HL-60 (cell line): ENCODE measurements around the gene SUMO4.

ENCODE experiments used
- DNase-seq, 2 experiments: peaks; one replicate each; pipeline ENCODE4 v3.0.0-alpha.2; 2010 to 2020; ENCODE audit warnings: low read depth in 1 of 2, low spot score in 1 of 2
- H3K27ac ChIP-seq: fragments of 250-450 bp; sonication (Bioruptor Pico); replicated peaks from 2 replicates; pipeline ENCODE4 v1.5.1; 2020; ENCODE audit warnings: mild to moderate bottlenecking, moderate library complexity
- H3K27me3 ChIP-seq: fragments of 250-450 bp; sonication (Bioruptor Pico); 2 replicates; pipeline ENCODE4 v1.5.1; 2021; ENCODE audit warnings: mild to moderate bottlenecking, moderate library complexity; ENCODE audit not compliant: insufficient read depth, poor library complexity, severe bottlenecking
- H3K4me3 ChIP-seq: replicated peaks from 2 replicates; pipeline ENCODE4 v1.5.1; 2011; ENCODE audit warnings: mild to moderate bottlenecking, control low read depth, low read length; ENCODE audit not compliant: insufficient read depth
- GABPA ChIP-seq: IDR thresholded peaks from 2 replicates; pipeline ENCODE4 v1.6.1; 2012; ENCODE audit warnings: low read depth
- POLR2AphosphoS5 ChIP-seq: IDR thresholded peaks from 2 replicates; pipeline ENCODE4 v1.6.1; 2012; ENCODE audit warnings: low read depth
- SPI1 ChIP-seq: IDR thresholded peaks from 2 replicates; pipeline ENCODE4 v1.6.1; 2012; ENCODE audit warnings: low read depth, mild to moderate bottlenecking, borderline replicate concordance
- TF ChIP-seq, protein P1 (sequence below): IDR thresholded peaks from 2 replicates; pipeline ENCODE4 v1.6.1; 2012; ENCODE audit warnings: low read depth; ENCODE audit not compliant: insufficient replicate concordance
- TF ChIP-seq, protein P2 (sequence below): IDR thresholded peaks from one replicate; pipeline ENCODE4 v1.5.1; 2011; ENCODE audit warnings: low read length, control low read depth, inconsistent platforms; ENCODE audit not compliant: insufficient read depth

SUMO4 gene

DNA sequence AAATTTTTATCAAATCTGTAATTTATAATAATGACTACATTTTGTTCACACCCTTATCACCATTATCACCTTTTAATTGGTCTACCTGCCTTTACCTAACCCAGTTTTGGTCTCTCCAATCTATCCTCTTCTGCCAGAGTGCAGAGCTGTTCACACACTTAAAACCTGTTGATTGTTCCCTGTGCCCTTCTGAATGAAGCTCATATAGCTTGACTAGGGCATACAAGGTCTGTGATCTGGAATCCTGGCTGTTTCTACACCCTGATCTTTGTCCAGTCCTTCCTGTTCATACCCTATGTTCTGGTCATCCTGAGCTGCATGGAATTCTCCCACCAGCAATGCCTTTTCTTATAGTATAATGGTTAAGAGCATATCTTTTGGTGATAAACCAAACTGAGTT, 28.9 kb upstream of the SUMO4 start:
- TF ChIP-seq GABPA, result no peak
- TF ChIP-seq, protein P1, sequence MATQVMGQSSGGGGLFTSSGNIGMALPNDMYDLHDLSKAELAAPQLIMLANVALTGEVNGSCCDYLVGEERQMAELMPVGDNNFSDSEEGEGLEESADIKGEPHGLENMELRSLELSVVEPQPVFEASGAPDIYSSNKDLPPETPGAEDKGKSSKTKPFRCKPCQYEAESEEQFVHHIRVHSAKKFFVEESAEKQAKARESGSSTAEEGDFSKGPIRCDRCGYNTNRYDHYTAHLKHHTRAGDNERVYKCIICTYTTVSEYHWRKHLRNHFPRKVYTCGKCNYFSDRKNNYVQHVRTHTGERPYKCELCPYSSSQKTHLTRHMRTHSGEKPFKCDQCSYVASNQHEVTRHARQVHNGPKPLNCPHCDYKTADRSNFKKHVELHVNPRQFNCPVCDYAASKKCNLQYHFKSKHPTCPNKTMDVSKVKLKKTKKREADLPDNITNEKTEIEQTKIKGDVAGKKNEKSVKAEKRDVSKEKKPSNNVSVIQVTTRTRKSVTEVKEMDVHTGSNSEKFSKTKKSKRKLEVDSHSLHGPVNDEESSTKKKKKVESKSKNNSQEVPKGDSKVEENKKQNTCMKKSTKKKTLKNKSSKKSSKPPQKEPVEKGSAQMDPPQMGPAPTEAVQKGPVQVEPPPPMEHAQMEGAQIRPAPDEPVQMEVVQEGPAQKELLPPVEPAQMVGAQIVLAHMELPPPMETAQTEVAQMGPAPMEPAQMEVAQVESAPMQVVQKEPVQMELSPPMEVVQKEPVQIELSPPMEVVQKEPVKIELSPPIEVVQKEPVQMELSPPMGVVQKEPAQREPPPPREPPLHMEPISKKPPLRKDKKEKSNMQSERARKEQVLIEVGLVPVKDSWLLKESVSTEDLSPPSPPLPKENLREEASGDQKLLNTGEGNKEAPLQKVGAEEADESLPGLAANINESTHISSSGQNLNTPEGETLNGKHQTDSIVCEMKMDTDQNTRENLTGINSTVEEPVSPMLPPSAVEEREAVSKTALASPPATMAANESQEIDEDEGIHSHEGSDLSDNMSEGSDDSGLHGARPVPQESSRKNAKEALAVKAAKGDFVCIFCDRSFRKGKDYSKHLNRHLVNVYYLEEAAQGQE, result no peak
- no peak for TF ChIP-seq POLR2AphosphoS5
- TF ChIP-seq, protein P2, sequence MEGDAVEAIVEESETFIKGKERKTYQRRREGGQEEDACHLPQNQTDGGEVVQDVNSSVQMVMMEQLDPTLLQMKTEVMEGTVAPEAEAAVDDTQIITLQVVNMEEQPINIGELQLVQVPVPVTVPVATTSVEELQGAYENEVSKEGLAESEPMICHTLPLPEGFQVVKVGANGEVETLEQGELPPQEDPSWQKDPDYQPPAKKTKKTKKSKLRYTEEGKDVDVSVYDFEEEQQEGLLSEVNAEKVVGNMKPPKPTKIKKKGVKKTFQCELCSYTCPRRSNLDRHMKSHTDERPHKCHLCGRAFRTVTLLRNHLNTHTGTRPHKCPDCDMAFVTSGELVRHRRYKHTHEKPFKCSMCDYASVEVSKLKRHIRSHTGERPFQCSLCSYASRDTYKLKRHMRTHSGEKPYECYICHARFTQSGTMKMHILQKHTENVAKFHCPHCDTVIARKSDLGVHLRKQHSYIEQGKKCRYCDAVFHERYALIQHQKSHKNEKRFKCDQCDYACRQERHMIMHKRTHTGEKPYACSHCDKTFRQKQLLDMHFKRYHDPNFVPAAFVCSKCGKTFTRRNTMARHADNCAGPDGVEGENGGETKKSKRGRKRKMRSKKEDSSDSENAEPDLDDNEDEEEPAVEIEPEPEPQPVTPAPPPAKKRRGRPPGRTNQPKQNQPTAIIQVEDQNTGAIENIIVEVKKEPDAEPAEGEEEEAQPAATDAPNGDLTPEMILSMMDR, result no peak
- TF ChIP-seq SPI1, result no peak
- H3K27ac ChIP-seq, result no peak overlapping the region

DNA sequence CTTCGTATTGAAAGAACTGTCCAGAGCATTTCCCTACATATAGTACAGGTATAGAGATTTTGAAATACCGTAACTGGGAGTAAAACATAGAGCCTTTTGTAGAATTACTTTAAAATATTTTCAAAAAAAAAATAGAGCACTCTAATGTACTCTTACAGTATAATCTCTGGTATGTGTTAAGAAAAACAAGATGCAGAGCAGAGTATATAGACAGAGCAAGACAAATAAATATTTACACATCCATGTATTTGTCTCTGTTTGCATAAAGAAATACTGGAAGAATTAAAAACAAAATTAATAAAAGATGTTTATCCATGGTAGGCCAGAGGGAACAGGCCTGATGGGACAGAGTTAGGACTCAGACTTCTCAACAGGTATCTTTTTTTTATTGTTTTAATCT, 28.0 kb upstream of the SUMO4 start:
- Histone ChIP-seq H3K27ac (no peak overlapping the region), H3K27me3 (no peaks in the 10 kb centered on the region), H3K4me3 (no peak overlapping the region)
- TF ChIP-seq GABPA (no peak), POLR2AphosphoS5 (no peak), SPI1 (no peak)
- TF ChIP-seq, protein P2, result no peak
- TF ChIP-seq, protein P1, result no peak
- no peak for DNase-seq

More for the DNA sequence above, 28.9 kb upstream of the SUMO4 start:
- no peaks in the 10 kb centered on the region for H3K27me3 ChIP-seq
- DNase-seq, result no peak
- H3K4me3 ChIP-seq, result no peak overlapping the region

- H3K27ac ChIP-seq, result no peak overlapping the region
- no peak for DNase-seq
- H3K4me3 ChIP-seq, result no peak overlapping the region
- TF ChIP-seq, protein P2, result no peak
- TF ChIP-seq POLR2AphosphoS5 (no peak), SPI1 (no peak), GABPA (no peak)
- TF ChIP-seq, protein P1, result no peak
- H3K27me3 ChIP-seq, result no peaks in the 10 kb centered on the region
These were observed 26.6 kb upstream of the SUMO4 start for GRCh38 chr6:149373511-149373910.
